Measurements from ENCODE around the gene MROH2A.

DNA sequence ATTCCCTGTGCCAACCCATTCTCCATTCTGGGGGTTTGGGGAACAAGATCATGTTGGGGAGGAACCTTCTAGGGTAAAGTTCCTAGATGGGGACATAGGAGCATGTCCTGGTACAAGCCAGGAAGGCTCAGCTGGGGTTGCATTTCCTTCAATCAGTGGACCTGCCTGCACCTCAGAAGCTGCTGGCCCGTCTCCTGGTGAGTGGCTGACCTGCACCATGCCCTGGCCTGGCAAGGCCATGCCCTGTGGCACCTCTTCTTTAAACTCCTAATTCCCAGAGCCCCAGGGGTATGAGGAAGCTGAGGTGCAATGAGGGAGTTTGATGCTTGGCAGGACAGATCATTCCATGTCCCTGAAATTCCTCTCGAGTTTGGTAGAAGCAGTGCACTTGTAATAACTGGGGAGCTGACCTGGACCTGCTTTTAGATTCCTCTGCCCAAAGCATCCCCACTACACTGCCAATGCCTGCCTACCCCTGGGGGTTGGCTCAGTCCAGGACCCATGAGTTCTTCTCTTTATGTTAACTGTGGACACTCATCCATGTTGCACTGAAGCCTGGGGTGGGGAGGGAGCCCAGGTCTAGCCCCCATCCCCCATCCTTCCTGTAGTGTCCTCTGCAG, 25.3 kb downstream of the MROH2A start:
- TF ChIP-seq, protein P1, sequence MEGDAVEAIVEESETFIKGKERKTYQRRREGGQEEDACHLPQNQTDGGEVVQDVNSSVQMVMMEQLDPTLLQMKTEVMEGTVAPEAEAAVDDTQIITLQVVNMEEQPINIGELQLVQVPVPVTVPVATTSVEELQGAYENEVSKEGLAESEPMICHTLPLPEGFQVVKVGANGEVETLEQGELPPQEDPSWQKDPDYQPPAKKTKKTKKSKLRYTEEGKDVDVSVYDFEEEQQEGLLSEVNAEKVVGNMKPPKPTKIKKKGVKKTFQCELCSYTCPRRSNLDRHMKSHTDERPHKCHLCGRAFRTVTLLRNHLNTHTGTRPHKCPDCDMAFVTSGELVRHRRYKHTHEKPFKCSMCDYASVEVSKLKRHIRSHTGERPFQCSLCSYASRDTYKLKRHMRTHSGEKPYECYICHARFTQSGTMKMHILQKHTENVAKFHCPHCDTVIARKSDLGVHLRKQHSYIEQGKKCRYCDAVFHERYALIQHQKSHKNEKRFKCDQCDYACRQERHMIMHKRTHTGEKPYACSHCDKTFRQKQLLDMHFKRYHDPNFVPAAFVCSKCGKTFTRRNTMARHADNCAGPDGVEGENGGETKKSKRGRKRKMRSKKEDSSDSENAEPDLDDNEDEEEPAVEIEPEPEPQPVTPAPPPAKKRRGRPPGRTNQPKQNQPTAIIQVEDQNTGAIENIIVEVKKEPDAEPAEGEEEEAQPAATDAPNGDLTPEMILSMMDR (IDR thresholded peaks at IDR 0.05; ENCODE audit: low read depth, low read length, poor library complexity, severe bottlenecking), result no peak
- TF ChIP-seq EZH2phosphoT487 (IDR thresholded peaks at IDR 0.05; ENCODE audit: borderline replicate concordance, low read length), result no peak

All from DOHH2 (cell line).